MCF 10A (cell line): ENCODE data around the gene PSMD2. TPM values are rescaled to one million over a fixed set of nuclear protein-coding genes. Genes with fewer than 3 reads are reported as not detected.

Source experiments
- BruUV-seq: library from RNA; stranded (reverse); fragments of 400-500 nt; replicated peaks from 2 replicates; lab custom pipeline; 2021; lab: Mats Ljungman, UMichigan
- CTCF ChIA-PET: fragments of 300-600 bp; sonication (Branson Sonifier 250); formaldehyde crosslinking; extraction: SDS; loops from one replicate; lab custom pipeline; 2021; ENCODE audit warnings: antibody characterized with exemption, inconsistent platforms; lab: Yijun Ruan, JAX
- POLR2A ChIA-PET: fragments of 300-600, 350-650 bp; sonication (Branson Sonifier 250); formaldehyde crosslinking; extraction: SDS; loops from one replicate; lab custom pipeline; 2020; ENCODE audit warnings: antibody characterized with exemption, inconsistent platforms; lab: Yijun Ruan, JAX
- DNase-seq: peaks from one replicate; pipeline ENCODE4 v3.0.0-alpha.2; 2018; ENCODE audit not compliant: unreplicated experiment
- H3K27ac Mint-ChIP-seq: one replicate; pipeline ENCODE4 v1.8.0; 2022; ENCODE audit warnings: mild to moderate bottlenecking, low read depth, mixed read lengths; ENCODE audit not compliant: unreplicated experiment
- H3K27me3 Mint-ChIP-seq: one replicate; pipeline ENCODE4 v1.8.0; 2022; ENCODE audit warnings: mixed read lengths; ENCODE audit not compliant: insufficient read depth, unreplicated experiment
- H3K36me3 Mint-ChIP-seq: one replicate; pipeline ENCODE4 v1.8.0; 2022; ENCODE audit warnings: mild to moderate bottlenecking, moderate library complexity, mixed read lengths; ENCODE audit not compliant: insufficient read depth, unreplicated experiment
- H3K4me1 Mint-ChIP-seq: one replicate; pipeline ENCODE4 v1.8.0; 2022; ENCODE audit warnings: mixed read lengths; ENCODE audit not compliant: insufficient read depth, unreplicated experiment
- H3K4me3 Mint-ChIP-seq: one replicate; pipeline ENCODE4 v1.8.0; 2022; ENCODE audit warnings: mild to moderate bottlenecking, moderate library complexity, mixed read lengths; ENCODE audit not compliant: unreplicated experiment
- H3K9me3 Mint-ChIP-seq: one replicate; pipeline ENCODE4 v1.8.0; 2022; ENCODE audit warnings: mixed read lengths; ENCODE audit not compliant: unreplicated experiment
- CTCF ChIP-seq: fragments of 200-600 bp; IDR thresholded peaks from one replicate; pipeline ENCODE4 v1.8.0; 2022; ENCODE audit warnings: antibody characterized with exemption, mild to moderate bottlenecking; ENCODE audit not compliant: unreplicated experiment
- intact Hi-C: fragments of 100-400 bp; cut with micrococcal nuclease; formaldehyde crosslinking; loops from 2 replicates; pipeline ENCODE4 v1.14.1; 2022
- total RNA-seq: library from RNA; stranded (reverse); gene quantifications from 2 replicates; pipeline ENCODE4 v1.2.3, GENCODE V29; 2022

PSMD2 gene
- total RNA-seq, 1 experiment from 2014 or later = 284 TPM

- peak; percentile 62 for DNase-seq
- intact Hi-C loops = no loop called here
- no peak overlapping the region for H3K4me3 Mint-ChIP-seq
- no peak overlapping the region for H3K27ac Mint-ChIP-seq
- BruUV-seq = TSS peak; percentile 31
- ChIA-PET CTCF (interaction anchor here (1.0 to 1.3 kb wide), 3 partner anchors 28 to 371 kb away, joined by 4 to 6 read pairs (median 4); partner anchors contain the start of gene PARL), POLR2A (interaction anchor here (0.6 to 1.3 kb wide), 4 partner anchors 15 to 676 kb away, joined by 3 to 11 read pairs (median 4); no protein-coding TSS in a partner anchor)
- peaks cover 10% of the 10 kb centered on the region for H3K36me3 Mint-ChIP-seq
- H3K27me3 Mint-ChIP-seq = no peaks in the 10 kb centered on the region
- no peak for TF ChIP-seq CTCF
- H3K9me3 Mint-ChIP-seq = no peaks in the 10 kb centered on the region
- peaks cover 10% of the 10 kb centered on the region for H3K4me1 Mint-ChIP-seq
Measured at GRCh38 chr3:184255291-184256039, 43.6 kb upstream of the PSMD2 start.

- intact Hi-C loops = no loop called here
- CTCF ChIA-PET = no interaction called here
- H3K27me3 Mint-ChIP-seq = no peaks in the 10 kb centered on the region
- H3K4me1 Mint-ChIP-seq = peaks cover 20% of the 10 kb centered on the region
- no peak for DNase-seq
- H3K4me3 Mint-ChIP-seq = no peak overlapping the region
- no peak overlapping the region for H3K27ac Mint-ChIP-seq
- peaks cover 10% of the 10 kb centered on the region for H3K36me3 Mint-ChIP-seq
- TF ChIP-seq CTCF = no peak
- POLR2A ChIA-PET = interaction anchor here (0.6 kb wide), 2 partner anchors 558 to 835 kb away, joined by 3 to 4 read pairs; no protein-coding TSS in a partner anchor
- BruUV-seq = no TSS peak
- no peaks in the 10 kb centered on the region for H3K9me3 Mint-ChIP-seq
Measured at GRCh38 chr3:184257083-184257915, 41.7 kb upstream of the PSMD2 start.

- Mint-ChIP-seq H3K4me3 (peak overlapping the region; percentile 65), H3K27me3 (no peaks in the 10 kb centered on the region), H3K4me1 (peaks cover 21% of the 10 kb centered on the region), H3K27ac (peak overlapping the region; percentile 65), H3K9me3 (no peaks in the 10 kb centered on the region), H3K36me3 (peaks cover under 1% of the 10 kb centered on the region)
- ChIA-PET POLR2A (no interaction called here), CTCF (no interaction called here)
- intact Hi-C loops = no loop called here
- TF ChIP-seq CTCF = no peak
- TSS peak; percentile 19 for BruUV-seq
- no peak for DNase-seq
Measured at GRCh38 chr3:184258926-184259325, 40.1 kb upstream of the PSMD2 start.

- H3K27me3 Mint-ChIP-seq = no peaks in the 10 kb centered on the region
- peak overlapping the region; percentile 65 for H3K4me3 Mint-ChIP-seq
- intact Hi-C loops = no loop called here
- no peaks in the 10 kb centered on the region for H3K9me3 Mint-ChIP-seq
- POLR2A ChIA-PET = interaction anchor here (0.6 to 2.9 kb wide), 2 partner anchors 10 to 13 kb away, joined by 3 to 11 read pairs; partner anchors contain the start of gene EEF1AKMT4
- peak overlapping the region; percentile 65 for H3K27ac Mint-ChIP-seq
- DNase-seq = no peak
- TF ChIP-seq CTCF = no peak
- BruUV-seq = no TSS peak
- CTCF ChIA-PET = interaction anchor here (0.9 kb wide), 1 partner anchor 10 kb away, joined by 3 read pairs; the partner anchor contains the start of gene EEF1AKMT4
- no peaks in the 10 kb centered on the region for H3K36me3 Mint-ChIP-seq
- peaks cover 21% of the 10 kb centered on the region for H3K4me1 Mint-ChIP-seq
Measured at GRCh38 chr3:184259396-184259877, 39.6 kb upstream of the PSMD2 start.
